HEK293 (cell line): ENCODE measurements around the gene CDKAL1.

ENCODE experiments used
- CTCF ChIA-PET: fragments of 350-600 bp; formaldehyde crosslinking; extraction: SDS; loops from one replicate; lab custom pipeline; 2021; ENCODE audit warnings: antibody characterized with exemption; lab: Yijun Ruan, JAX
- POLR2A ChIA-PET: fragments of 300-600 bp; formaldehyde crosslinking; extraction: SDS; loops from one replicate; lab custom pipeline; 2020; ENCODE audit warnings: antibody characterized with exemption, inconsistent platforms; lab: Yijun Ruan, JAX
- H3K27ac ChIP-seq: fragments of 200-500 bp; sonication (Bioruptor generic); 2 replicates; pipeline ENCODE4 v1.5.1; 2014; ENCODE audit warnings: low read depth, low read length, control low read depth, inconsistent platforms; ENCODE audit errors: extremely low read depth
- H3K36me3 ChIP-seq, 2 experiments: fragments of 200-500 bp in 1 of 2; sonication (Bioruptor generic) in 1 of 2; 1 replicate in 1 of 2; 2 replicates in 1 of 2; pipeline ENCODE4 v1.5.1; 2014 to 2017; ENCODE audit warnings: inconsistent platforms in 2 of 2, low read length in 2 of 2; ENCODE audit not compliant: control insufficient read depth in 2 of 2, insufficient read depth in 1 of 2
- H3K4me1 ChIP-seq: fragments of 200-500 bp; sonication (Bioruptor generic); 2 replicates; pipeline ENCODE4 v1.5.1; 2014; ENCODE audit warnings: mild to moderate bottlenecking, low read length, inconsistent platforms; ENCODE audit not compliant: control insufficient read depth, insufficient read depth
- H3K4me3 ChIP-seq: 2 replicates; pipeline ENCODE4 v1.5.1; 2011; ENCODE audit warnings: low read depth, mild to moderate bottlenecking, control low read depth, low read length, moderate library complexity
- H3K9me3 ChIP-seq: fragments of 200-500 bp; sonication (Bioruptor generic); 2 replicates; pipeline ENCODE4 v1.5.1; 2014; ENCODE audit warnings: low read depth, low read length, inconsistent platforms; ENCODE audit not compliant: control insufficient read depth, insufficient read depth
- SP3 ChIP-seq: fragments of 450-650 bp; formaldehyde crosslinking; IDR thresholded peaks from 2 replicates; pipeline ENCODE4 v1.5.1; 2016; ENCODE audit warnings: missing biosample characterization, missing genetic modification characterization
- YY1 ChIP-seq: fragments of 450-650 bp; formaldehyde crosslinking; IDR thresholded peaks from 2 replicates; pipeline ENCODE4 v1.5.1; 2018; ENCODE audit warnings: missing biosample characterization, missing genetic modification characterization
- ZNF121 ChIP-seq: fragments of 450-650 bp; formaldehyde crosslinking; IDR thresholded peaks from 2 replicates; pipeline ENCODE4 v1.5.1; 2016; ENCODE audit warnings: missing biosample characterization, missing genetic modification characterization
- ZNF133 ChIP-seq: fragments of 450-650 bp; formaldehyde crosslinking; IDR thresholded peaks from 2 replicates; pipeline ENCODE4 v1.5.1; 2016; ENCODE audit warnings: missing biosample characterization, missing genetic modification characterization
- ZNF184 ChIP-seq: fragments of 450-650 bp; IDR thresholded peaks from 2 replicates; pipeline ENCODE4 v1.5.1; 2018; ENCODE audit warnings: missing biosample characterization, mild to moderate bottlenecking, missing genetic modification characterization
- ZNF2 ChIP-seq: fragments of 450-650 bp; formaldehyde crosslinking; IDR thresholded peaks from 2 replicates; pipeline ENCODE4 v1.5.1; 2016; ENCODE audit warnings: missing biosample characterization, missing genetic modification characterization
- ZNF221 ChIP-seq: fragments of 450-650 bp; formaldehyde crosslinking; IDR thresholded peaks from 2 replicates; pipeline ENCODE4 v1.5.1; 2017; ENCODE audit warnings: missing biosample characterization, missing genetic modification characterization, borderline replicate concordance
- ZNF324 ChIP-seq: fragments of 450-650 bp; formaldehyde crosslinking; IDR thresholded peaks from 2 replicates; pipeline ENCODE4 v1.5.1; 2016; ENCODE audit warnings: missing biosample characterization, missing genetic modification characterization
- ZNF423 ChIP-seq: fragments of 450-650 bp; formaldehyde crosslinking; IDR thresholded peaks from 2 replicates; pipeline ENCODE4 v1.5.1; 2016; ENCODE audit warnings: missing biosample characterization, missing genetic modification characterization
- ZNF558 ChIP-seq: fragments of 450-650 bp; formaldehyde crosslinking; IDR thresholded peaks from 2 replicates; pipeline ENCODE4 v1.5.1; 2016; ENCODE audit warnings: missing biosample characterization, missing genetic modification characterization
- ZNF571 ChIP-seq: fragments of 450-650 bp; formaldehyde crosslinking; IDR thresholded peaks from 2 replicates; pipeline ENCODE4 v1.5.0; 2017; ENCODE audit warnings: missing biosample characterization, missing genetic modification characterization
- ZNF600 ChIP-seq: fragments of 450-650 bp; formaldehyde crosslinking; IDR thresholded peaks from 2 replicates; pipeline ENCODE4 v1.5.1; 2016; ENCODE audit warnings: missing biosample characterization, missing genetic modification characterization
- ZNF664 ChIP-seq: fragments of 450-650 bp; formaldehyde crosslinking; IDR thresholded peaks from 2 replicates; pipeline ENCODE4 v1.5.1; 2016; ENCODE audit warnings: missing biosample characterization, missing genetic modification characterization
- ZNF677 ChIP-seq: fragments of 450-650 bp; IDR thresholded peaks from 2 replicates; pipeline ENCODE4 v1.5.0; 2018; ENCODE audit warnings: missing biosample characterization, mild to moderate bottlenecking, missing genetic modification characterization, moderate library complexity
- ZNF747 ChIP-seq: fragments of 450-650 bp; formaldehyde crosslinking; IDR thresholded peaks from 2 replicates; pipeline ENCODE4 v1.5.1; 2016; ENCODE audit warnings: missing biosample characterization, missing genetic modification characterization
- ZNF768 ChIP-seq: fragments of 450-650 bp; formaldehyde crosslinking; IDR thresholded peaks from 2 replicates; pipeline ENCODE4 v1.5.1; 2018; ENCODE audit warnings: missing biosample characterization, mild to moderate bottlenecking, missing genetic modification characterization
- ZNF777 ChIP-seq: fragments of 450-650 bp; formaldehyde crosslinking; IDR thresholded peaks from 2 replicates; pipeline ENCODE4 v1.5.1; 2017; ENCODE audit warnings: missing biosample characterization, missing genetic modification characterization, borderline replicate concordance
- ZNF785 ChIP-seq: fragments of 450-650 bp; formaldehyde crosslinking; IDR thresholded peaks from 2 replicates; pipeline ENCODE4 v1.5.1; 2016; ENCODE audit warnings: missing biosample characterization, missing genetic modification characterization
- ZSCAN23 ChIP-seq: fragments of 450-650 bp; formaldehyde crosslinking; IDR thresholded peaks from 2 replicates; pipeline ENCODE4 v1.5.1; 2016; ENCODE audit warnings: missing biosample characterization, missing genetic modification characterization
- TF ChIP-seq, protein P1 (sequence below): fragments of 450-650 bp; formaldehyde crosslinking; IDR thresholded peaks from 2 replicates; pipeline ENCODE4 v1.5.1; 2016; ENCODE audit warnings: missing biosample characterization, missing genetic modification characterization
- TF ChIP-seq, protein P2 (sequence below): fragments of 450-650 bp; IDR thresholded peaks from 2 replicates; pipeline ENCODE4 v1.5.1; 2018; ENCODE audit warnings: missing biosample characterization, mild to moderate bottlenecking, missing genetic modification characterization
- TF ChIP-seq, protein P3 (sequence below): fragments of 450-650 bp; formaldehyde crosslinking; IDR thresholded peaks from 2 replicates; pipeline ENCODE4; 2016; ENCODE audit warnings: missing biosample characterization, missing genetic modification characterization
- TF ChIP-seq, protein P4 (sequence below): fragments of 450-650 bp; formaldehyde crosslinking; IDR thresholded peaks from 2 replicates; pipeline ENCODE4 v1.5.1; 2016; ENCODE audit warnings: missing biosample characterization, missing genetic modification characterization
- TF ChIP-seq, protein P5 (sequence below): fragments of 450-650 bp; formaldehyde crosslinking; IDR thresholded peaks from 2 replicates; pipeline ENCODE4 v1.5.1; 2016; ENCODE audit warnings: missing biosample characterization, missing genetic modification characterization
- TF ChIP-seq, protein P6 (sequence below): fragments of 450-650 bp; formaldehyde crosslinking; IDR thresholded peaks from 2 replicates; pipeline ENCODE4 v1.5.1; 2016; ENCODE audit warnings: missing biosample characterization, missing genetic modification characterization

CDKAL1 gene

DNA sequence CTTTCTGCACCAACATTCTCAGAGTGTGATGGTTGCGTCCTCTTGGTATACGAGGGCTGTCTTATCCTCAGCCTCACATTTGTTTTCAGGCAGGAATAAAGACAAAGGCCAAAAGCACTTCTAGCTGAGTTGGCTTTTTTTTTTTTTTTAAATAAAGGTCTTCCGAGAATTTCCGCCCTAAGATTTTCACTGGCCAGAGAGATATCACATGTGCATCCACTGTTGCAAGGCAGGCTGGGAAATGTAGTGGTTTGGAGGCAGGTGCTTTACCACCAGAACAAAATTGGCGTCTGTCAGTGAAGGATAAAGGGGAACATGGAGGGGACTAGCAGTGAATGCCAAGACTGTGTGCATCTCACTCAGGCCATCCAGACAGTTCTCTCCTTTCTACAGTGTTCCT, 724.4 kb downstream of the CDKAL1 start:
- TF ChIP-seq, protein P1, sequence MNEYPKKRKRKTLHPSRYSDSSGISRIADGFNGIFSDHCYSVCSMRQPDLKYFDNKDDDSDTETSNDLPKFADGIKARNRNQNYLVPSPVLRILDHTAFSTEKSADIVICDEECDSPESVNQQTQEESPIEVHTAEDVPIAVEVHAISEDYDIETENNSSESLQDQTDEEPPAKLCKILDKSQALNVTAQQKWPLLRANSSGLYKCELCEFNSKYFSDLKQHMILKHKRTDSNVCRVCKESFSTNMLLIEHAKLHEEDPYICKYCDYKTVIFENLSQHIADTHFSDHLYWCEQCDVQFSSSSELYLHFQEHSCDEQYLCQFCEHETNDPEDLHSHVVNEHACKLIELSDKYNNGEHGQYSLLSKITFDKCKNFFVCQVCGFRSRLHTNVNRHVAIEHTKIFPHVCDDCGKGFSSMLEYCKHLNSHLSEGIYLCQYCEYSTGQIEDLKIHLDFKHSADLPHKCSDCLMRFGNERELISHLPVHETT (tag by site-specific recombination), result no peak
- TF ChIP-seq, protein P2, sequence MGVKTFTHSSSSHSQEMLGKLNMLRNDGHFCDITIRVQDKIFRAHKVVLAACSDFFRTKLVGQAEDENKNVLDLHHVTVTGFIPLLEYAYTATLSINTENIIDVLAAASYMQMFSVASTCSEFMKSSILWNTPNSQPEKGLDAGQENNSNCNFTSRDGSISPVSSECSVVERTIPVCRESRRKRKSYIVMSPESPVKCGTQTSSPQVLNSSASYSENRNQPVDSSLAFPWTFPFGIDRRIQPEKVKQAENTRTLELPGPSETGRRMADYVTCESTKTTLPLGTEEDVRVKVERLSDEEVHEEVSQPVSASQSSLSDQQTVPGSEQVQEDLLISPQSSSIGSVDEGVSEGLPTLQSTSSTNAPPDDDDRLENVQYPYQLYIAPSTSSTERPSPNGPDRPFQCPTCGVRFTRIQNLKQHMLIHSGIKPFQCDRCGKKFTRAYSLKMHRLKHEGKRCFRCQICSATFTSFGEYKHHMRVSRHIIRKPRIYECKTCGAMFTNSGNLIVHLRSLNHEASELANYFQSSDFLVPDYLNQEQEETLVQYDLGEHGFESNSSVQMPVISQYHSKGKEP (tag by site-specific recombination), result no peak
- TF ChIP-seq ZNF768 (tag by site-specific recombination) (no peak), ZNF184 (no peak), ZNF2 (no peak), ZSCAN23 (tag by site-specific recombination) (no peak), ZNF423 (no peak), ZNF324 (tag by site-specific recombination) (no peak), ZNF747 (tag by site-specific recombination) (no peak), ZNF785 (tag by site-specific recombination) (no peak), ZNF600 (no peak), ZNF571 (tag by site-specific recombination) (no peak), SP3 (no peak), YY1 (tag by site-specific recombination) (no peak), ZNF677 (tag by site-specific recombination) (no peak)
- TF ChIP-seq, protein P3, sequence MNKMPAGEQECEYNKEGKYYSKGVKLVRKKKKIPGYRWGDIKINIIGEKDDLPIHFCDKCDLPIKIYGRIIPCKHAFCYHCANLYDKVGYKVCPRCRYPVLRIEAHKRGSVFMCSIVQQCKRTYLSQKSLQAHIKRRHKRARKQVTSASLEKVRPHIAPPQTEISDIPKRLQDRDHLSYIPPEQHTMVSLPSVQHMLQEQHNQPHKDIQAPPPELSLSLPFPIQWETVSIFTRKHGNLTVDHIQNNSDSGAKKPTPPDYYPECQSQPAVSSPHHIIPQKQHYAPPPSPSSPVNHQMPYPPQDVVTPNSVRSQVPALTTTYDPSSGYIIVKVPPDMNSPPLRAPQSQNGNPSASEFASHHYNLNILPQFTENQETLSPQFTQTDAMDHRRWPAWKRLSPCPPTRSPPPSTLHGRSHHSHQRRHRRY (tag by site-specific recombination), result no peak
- TF ChIP-seq, protein P4, sequence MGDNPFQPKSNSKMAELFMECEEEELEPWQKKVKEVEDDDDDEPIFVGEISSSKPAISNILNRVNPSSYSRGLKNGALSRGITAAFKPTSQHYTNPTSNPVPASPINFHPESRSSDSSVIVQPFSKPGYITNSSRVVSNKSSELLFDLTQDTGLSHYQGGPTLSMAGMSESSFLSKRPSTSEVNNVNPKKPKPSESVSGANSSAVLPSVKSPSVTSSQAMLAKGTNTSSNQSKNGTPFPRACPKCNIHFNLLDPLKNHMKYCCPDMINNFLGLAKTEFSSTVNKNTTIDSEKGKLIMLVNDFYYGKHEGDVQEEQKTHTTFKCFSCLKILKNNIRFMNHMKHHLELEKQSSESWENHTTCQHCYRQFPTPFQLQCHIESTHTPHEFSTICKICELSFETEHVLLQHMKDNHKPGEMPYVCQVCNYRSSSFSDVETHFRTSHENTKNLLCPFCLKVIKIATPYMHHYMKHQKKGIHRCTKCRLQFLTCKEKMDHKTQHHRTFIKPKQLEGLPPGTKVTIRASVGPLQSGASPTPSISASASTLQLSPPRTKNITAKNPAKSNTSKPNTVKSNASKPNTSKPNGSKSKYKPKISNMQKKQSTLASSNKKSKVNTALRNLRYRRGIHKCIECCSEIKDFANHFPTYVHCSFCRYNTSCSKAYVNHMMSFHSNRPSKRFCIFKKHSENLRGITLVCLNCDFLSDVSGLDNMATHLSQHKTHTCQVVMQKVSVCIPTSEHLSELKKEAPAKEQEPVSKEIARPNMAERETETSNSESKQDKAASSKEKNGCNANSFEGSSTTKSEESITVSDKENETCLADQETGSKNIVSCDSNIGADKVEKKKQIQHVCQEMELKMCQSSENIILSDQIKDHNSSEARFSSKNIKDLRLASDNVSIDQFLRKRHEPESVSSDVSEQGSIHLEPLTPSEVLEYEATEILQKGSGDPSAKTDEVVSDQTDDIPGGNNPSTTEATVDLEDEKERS (tag by site-specific recombination), result no peak
- TF ChIP-seq, protein P5, sequence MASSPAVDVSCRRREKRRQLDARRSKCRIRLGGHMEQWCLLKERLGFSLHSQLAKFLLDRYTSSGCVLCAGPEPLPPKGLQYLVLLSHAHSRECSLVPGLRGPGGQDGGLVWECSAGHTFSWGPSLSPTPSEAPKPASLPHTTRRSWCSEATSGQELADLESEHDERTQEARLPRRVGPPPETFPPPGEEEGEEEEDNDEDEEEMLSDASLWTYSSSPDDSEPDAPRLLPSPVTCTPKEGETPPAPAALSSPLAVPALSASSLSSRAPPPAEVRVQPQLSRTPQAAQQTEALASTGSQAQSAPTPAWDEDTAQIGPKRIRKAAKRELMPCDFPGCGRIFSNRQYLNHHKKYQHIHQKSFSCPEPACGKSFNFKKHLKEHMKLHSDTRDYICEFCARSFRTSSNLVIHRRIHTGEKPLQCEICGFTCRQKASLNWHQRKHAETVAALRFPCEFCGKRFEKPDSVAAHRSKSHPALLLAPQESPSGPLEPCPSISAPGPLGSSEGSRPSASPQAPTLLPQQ (tag by site-specific recombination), result no peak
- ChIA-PET CTCF (interaction anchor here (0.6 kb wide), 1 partner anchor 16 kb away, joined by 5 read pairs; no protein-coding TSS in a partner anchor), POLR2A (interaction anchor here (0.7 kb wide), 1 partner anchor 335 kb away, joined by 3 read pairs; the partner anchor contains the start of gene SOX4)

DNA sequence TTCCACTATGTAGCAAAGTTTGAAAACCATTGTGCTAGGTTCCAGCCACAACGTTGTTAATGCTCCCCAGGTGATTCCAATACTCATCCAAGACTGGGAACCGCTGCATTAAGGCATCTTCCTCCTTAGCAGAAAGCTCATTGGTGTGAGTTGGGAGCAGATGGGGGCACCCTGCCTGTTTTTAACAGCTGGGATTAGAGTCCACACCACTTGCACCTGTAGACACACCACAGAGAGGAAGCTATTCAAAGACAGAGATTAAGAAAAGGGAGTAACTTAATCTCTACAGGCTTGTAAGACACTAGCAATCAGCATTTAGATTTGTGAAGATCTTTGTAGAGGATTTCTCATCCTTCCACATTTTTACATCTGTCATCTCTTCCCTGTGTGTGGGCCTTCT, 725.4 kb downstream of the CDKAL1 start:
- H3K4me3 ChIP-seq, result no peak overlapping the region
- ChIA-PET CTCF (no interaction called here), POLR2A (no interaction called here)
- no peaks in the 10 kb centered on the region for H3K36me3 ChIP-seq
- H3K9me3 ChIP-seq, result no peaks in the 10 kb centered on the region
- H3K4me1 ChIP-seq, result peaks cover 9% of the 10 kb centered on the region
- no peak overlapping the region for H3K27ac ChIP-seq
- TF ChIP-seq ZNF221 (tag by site-specific recombination) (no peak), ZNF664 (tag by site-specific recombination) (no peak), ZNF133 (no peak), ZNF121 (tag by site-specific recombination) (no peak), ZNF558 (no peak), ZNF777 (no peak)
- TF ChIP-seq, protein P6, sequence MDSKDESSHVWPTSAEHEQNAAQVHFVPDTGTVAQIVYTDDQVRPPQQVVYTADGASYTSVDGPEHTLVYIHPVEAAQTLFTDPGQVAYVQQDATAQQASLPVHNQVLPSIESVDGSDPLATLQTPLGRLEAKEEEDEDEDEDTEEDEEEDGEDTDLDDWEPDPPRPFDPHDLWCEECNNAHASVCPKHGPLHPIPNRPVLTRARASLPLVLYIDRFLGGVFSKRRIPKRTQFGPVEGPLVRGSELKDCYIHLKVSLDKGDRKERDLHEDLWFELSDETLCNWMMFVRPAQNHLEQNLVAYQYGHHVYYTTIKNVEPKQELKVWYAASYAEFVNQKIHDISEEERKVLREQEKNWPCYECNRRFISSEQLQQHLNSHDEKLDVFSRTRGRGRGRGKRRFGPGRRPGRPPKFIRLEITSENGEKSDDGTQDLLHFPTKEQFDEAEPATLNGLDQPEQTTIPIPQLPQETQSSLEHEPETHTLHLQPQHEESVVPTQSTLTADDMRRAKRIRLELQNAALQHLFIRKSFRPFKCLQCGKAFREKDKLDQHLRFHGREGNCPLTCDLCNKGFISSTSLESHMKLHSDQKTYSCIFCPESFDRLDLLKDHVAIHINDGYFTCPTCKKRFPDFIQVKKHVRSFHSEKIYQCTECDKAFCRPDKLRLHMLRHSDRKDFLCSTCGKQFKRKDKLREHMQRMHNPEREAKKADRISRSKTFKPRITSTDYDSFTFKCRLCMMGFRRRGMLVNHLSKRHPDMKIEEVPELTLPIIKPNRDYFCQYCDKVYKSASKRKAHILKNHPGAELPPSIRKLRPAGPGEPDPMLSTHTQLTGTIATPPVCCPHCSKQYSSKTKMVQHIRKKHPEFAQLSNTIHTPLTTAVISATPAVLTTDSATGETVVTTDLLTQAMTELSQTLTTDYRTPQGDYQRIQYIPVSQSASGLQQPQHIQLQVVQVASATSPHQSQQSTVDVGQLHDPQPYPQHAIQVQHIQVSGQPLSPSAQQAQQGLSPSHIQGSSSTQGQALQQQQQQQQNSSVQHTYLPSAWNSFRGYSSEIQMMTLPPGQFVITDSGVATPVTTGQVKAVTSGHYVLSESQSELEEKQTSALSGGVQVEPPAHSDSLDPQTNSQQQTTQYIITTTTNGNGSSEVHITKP, result no peak

More for the DNA sequence above, 724.4 kb downstream of the CDKAL1 start:
- Histone ChIP-seq H3K27ac (no peak overlapping the region), H3K4me3 (no peak overlapping the region), H3K4me1 (peaks cover 5% of the 10 kb centered on the region), H3K9me3 (no peaks in the 10 kb centered on the region), H3K36me3 (no peaks in the 10 kb centered on the region)
